Spleen (tissue), 11 donors: ENCODE measurements around the gene UBR4. TPM values are rescaled to one million over a fixed set of nuclear protein-coding genes. Genes with fewer than 3 reads are reported as not detected.

Experiments
- DNase-seq: peaks from one replicate; pipeline ENCODE4 v3.0.0-alpha.2; 2020
- H3K27ac ChIP-seq, 8 donors: fragments of 200-600 bp; sonication (generic) in 7 of 8; 1 replicate in 4 of 8; 2 replicates in 4 of 8; pipeline versions ENCODE4 v1.5.0 to v1.8.0; 2016 to 2021; ENCODE audit warnings: inconsistent platforms in 4 of 8, mild to moderate bottlenecking in 4 of 8, moderate library complexity in 1 of 8
- H3K27me3 ChIP-seq, 7 donors: fragments of 200-600 bp; sonication (generic) in 6 of 7; replicated peaks in 1 of 7; 1 replicate in 4 of 7; 2 replicates in 3 of 7; pipeline versions ENCODE4 v1.5.0 to v1.8.0; 2016 to 2021; ENCODE audit warnings: inconsistent platforms in 3 of 7, mild to moderate bottlenecking in 1 of 7
- H3K36me3 ChIP-seq, 6 donors: fragments of 200-600 bp; sonication (generic) in 5 of 6; 1 replicate in 4 of 6; 2 replicates in 2 of 6; pipeline versions ENCODE4 v1.5.0 to v1.8.0; 2016 to 2021; ENCODE audit warnings: inconsistent platforms in 2 of 6
- H3K4me1 ChIP-seq, 6 donors: fragments of 200-600 bp; sonication (generic) in 5 of 6; 1 replicate in 3 of 6; 2 replicates in 3 of 6; pipeline versions ENCODE4 v1.5.0 to v1.8.0; 2016 to 2021; ENCODE audit warnings: inconsistent platforms in 3 of 6
- H3K4me3 ChIP-seq, 8 donors: fragments of 200-600 bp; sonication (generic) in 7 of 8; 1 replicate in 4 of 8; 2 replicates in 4 of 8; pipeline versions ENCODE4 v1.5.0 to v1.8.0; 2016 to 2021; ENCODE audit warnings: inconsistent platforms in 4 of 8, mild to moderate bottlenecking in 4 of 8, moderate library complexity in 2 of 8
- H3K9me3 ChIP-seq, 8 donors: fragments of 200-600 bp; sonication (generic) in 7 of 8; 1 replicate in 4 of 8; 2 replicates in 4 of 8; pipeline versions ENCODE4 v1.5.0 to v1.8.0; 2016 to 2021; ENCODE audit warnings: inconsistent platforms in 4 of 8
- POLR2A ChIP-seq, 3 donors: fragments of 450-650 bp; IDR thresholded peaks; one replicate each; pipeline ENCODE4 v1.5.1; 2017; ENCODE audit warnings: antibody characterized with exemption in 3 of 3, mild to moderate bottlenecking in 1 of 3
- POLR2AphosphoS5 ChIP-seq, 3 donors: sonication (generic); formaldehyde crosslinking; IDR thresholded peaks; one replicate each; pipeline ENCODE4 v1.5.1; 2017; ENCODE audit warnings: antibody characterized with exemption in 3 of 3
- WGBS, 5 donors: extraction: QIAGEN DNeasy Blood & Tissue Kit in 3 of 5; methylation state at CpG; one replicate each; pipeline versions ENCODE4 v1.1.5 to v1.1.7; 2013 to 2018; 5-methylcytosine and 5-hydroxymethylcytosine counted together
- intact Hi-C: fragments of 100-400 bp; cut with DNase I; formaldehyde crosslinking; loops from one replicate; pipeline ENCODE4 v1.15.0; 2023; ENCODE audit warnings: low total_unique reads
- polyA plus RNA-seq, 3 donors: library from polyadenylated mRNA; stranded (reverse); fragments of 200-250 nt; gene quantifications; one replicate each; pipeline ENCODE4 v1.2.1, GENCODE V29; 2013
- total RNA-seq, 7 donors: library from RNA; depleted of rRNA in 3 of 7; stranded (reverse); fragments of >200 nt in 3 of 7; fragmentation: NEBNext Ultra II Directional in 4 of 7; extraction: Animal tissue kit (Norgen Biotek cat#: 25700) in 4 of 7; gene quantifications; one replicate each; pipeline versions ENCODE4 v1.1.0 to v1.2.1, GENCODE V29; 2016 to 2021
- TF ChIP-seq, protein P1 (sequence below), 11 experiments: fragments of 200-600 bp in 7 of 11; fragments of 450-650 bp in 4 of 11; sonication (generic) in 4 of 11; IDR thresholded peaks in 8 of 11; conservative IDR thresholded peaks in 3 of 11; 1 replicate in 7 of 11; 2 replicates in 4 of 11; pipeline versions ENCODE4 v1.4.0 to v1.8.0; 2016 to 2021; ENCODE audit warnings: antibody characterized with exemption in 11 of 11, inconsistent platforms in 4 of 11, mild to moderate bottlenecking in 1 of 11
- donor health status: healthy with polysubstance abuse.
- donor health status: DM: no; HTN: no; CAD: no; lungs with moderate emphysema.
- donor health status: DM: no; HTN: no; CAD: no.
- donor health status: Bipolar disorder and iron deficiency.
- donor health status: healthy.
- donor health status: DM: no; HTN: no; CAD: no.
- donor health status: DM: yes; HTN: yes; CAD: no.

UBR4 gene
- total and polyA plus RNA-seq, 10 donors: 72.5 to 184 (median 149) TPM

GRCh38 chr1:19153169-19153568 is 56.9 kb downstream of the UBR4 start:
- Histone ChIP-seq H3K27ac (no peak overlapping the region), H3K4me1 (peaks cover 0 to 19% (median 14%) of the 10 kb centered on the region in 6 donors), H3K9me3 (no peaks in the 10 kb centered on the region), H3K4me3 (no peak overlapping the region), H3K27me3 (no peaks in the 10 kb centered on the region), H3K36me3 (peaks cover 3 to 100% (median 100%) of the 10 kb centered on the region in 6 donors)
- DNase-seq: no peak
- 94 to 96% (median 96%) methylated on average over 7 of the region's 7 CpGs for WGBS, 5 donors
- TF ChIP-seq POLR2AphosphoS5 (IDR thresholded peaks at IDR 0.05): no peak
- TF ChIP-seq POLR2A (IDR thresholded peaks at IDR 0.05): no peak
- intact Hi-C loops: no loop called here

GRCh38 chr1:19151537-19151936 is 58.5 kb downstream of the UBR4 start:
- Histone ChIP-seq H3K27me3 (no peaks in the 10 kb centered on the region), H3K27ac (no peak overlapping the region), H3K4me1 (peaks cover 0 to 8% (median 6%) of the 10 kb centered on the region in 6 donors), H3K36me3 (peaks cover 3 to 100% (median 100%) of the 10 kb centered on the region in 6 donors), H3K4me3 (no peak overlapping the region), H3K9me3 (no peaks in the 10 kb centered on the region)
- no peak for DNase-seq
- 95 to 99% (median 97%) methylated on average over 9 of the region's 9 CpGs for WGBS, 5 donors
- no peak for TF ChIP-seq POLR2AphosphoS5 (IDR thresholded peaks at IDR 0.05)
- no peak for TF ChIP-seq POLR2A (IDR thresholded peaks at IDR 0.05)
- intact Hi-C loops: no loop called here

DNA sequence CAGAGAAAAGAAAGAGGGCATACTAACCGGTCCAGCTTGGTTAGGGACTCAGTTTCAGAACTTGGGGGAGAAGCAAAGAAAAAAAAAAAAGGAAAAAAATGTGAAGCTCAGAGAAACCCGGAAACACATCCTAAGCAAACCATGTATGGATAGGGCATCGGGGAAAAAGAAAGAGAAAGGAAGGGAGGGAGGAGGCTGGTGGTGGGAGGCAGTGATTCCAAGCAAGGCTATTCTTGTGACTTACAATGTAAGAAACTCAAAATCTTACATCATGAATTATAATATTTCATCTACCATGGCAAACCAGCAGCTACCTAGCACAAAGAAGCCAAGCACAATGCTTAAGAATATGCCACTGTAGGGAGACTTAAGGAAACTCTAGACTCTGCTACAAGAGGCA is 60.3 kb downstream of the UBR4 start:
- no peaks in the 10 kb centered on the region for H3K27me3 ChIP-seq
- TF ChIP-seq POLR2A (IDR thresholded peaks at IDR 0.05): no peak
- TF ChIP-seq POLR2AphosphoS5 (IDR thresholded peaks at IDR 0.05): no peak
- TF ChIP-seq, protein P1, sequence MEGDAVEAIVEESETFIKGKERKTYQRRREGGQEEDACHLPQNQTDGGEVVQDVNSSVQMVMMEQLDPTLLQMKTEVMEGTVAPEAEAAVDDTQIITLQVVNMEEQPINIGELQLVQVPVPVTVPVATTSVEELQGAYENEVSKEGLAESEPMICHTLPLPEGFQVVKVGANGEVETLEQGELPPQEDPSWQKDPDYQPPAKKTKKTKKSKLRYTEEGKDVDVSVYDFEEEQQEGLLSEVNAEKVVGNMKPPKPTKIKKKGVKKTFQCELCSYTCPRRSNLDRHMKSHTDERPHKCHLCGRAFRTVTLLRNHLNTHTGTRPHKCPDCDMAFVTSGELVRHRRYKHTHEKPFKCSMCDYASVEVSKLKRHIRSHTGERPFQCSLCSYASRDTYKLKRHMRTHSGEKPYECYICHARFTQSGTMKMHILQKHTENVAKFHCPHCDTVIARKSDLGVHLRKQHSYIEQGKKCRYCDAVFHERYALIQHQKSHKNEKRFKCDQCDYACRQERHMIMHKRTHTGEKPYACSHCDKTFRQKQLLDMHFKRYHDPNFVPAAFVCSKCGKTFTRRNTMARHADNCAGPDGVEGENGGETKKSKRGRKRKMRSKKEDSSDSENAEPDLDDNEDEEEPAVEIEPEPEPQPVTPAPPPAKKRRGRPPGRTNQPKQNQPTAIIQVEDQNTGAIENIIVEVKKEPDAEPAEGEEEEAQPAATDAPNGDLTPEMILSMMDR (IDR thresholded peaks at IDR 0.05 in 8 of 11, conservative IDR thresholded peaks at IDR 0.05 in 3 of 11): no peak
- no peaks in the 10 kb centered on the region for H3K4me1 ChIP-seq
- H3K4me3 ChIP-seq: no peak overlapping the region
- H3K9me3 ChIP-seq: no peaks in the 10 kb centered on the region
- peaks cover 7 to 100% (median 100%) of the 10 kb centered on the region in 6 donors for H3K36me3 ChIP-seq
- 91 to 93% (median 92%) methylated on average over 3 of the region's 3 CpGs for WGBS, 5 donors
- DNase-seq: no peak
- intact Hi-C loops: no loop called here
- no peak overlapping the region for H3K27ac ChIP-seq

- peak in 2 of 3 donors; percentile 35 to 40 for TF ChIP-seq POLR2AphosphoS5 (IDR thresholded peaks at IDR 0.05)
- TF ChIP-seq, protein P1 (IDR thresholded peaks at IDR 0.05 in 8 of 11, conservative IDR thresholded peaks at IDR 0.05 in 3 of 11): no peak
- Histone ChIP-seq H3K4me1 (no peaks in the 10 kb centered on the region), H3K4me3 (no peak overlapping the region), H3K27me3 (no peaks in the 10 kb centered on the region), H3K36me3 (peaks cover 7 to 100% (median 98%) of the 10 kb centered on the region in 6 donors), H3K9me3 (no peaks in the 10 kb centered on the region), H3K27ac (peak overlapping the region in 2 of 8 donors; percentile 50 to 52)
- intact Hi-C loops: no loop called here
- DNase-seq: no peak
- 85 to 91% (median 87%) methylated on average over 11 to 12 of the region's 12 CpGs for WGBS, 5 donors
These were observed 69.6 kb downstream of the UBR4 start for GRCh38 chr1:19140465-19140864.

- Histone ChIP-seq H3K27me3 (no peaks in the 10 kb centered on the region), H3K4me1 (no peaks in the 10 kb centered on the region), H3K4me3 (no peak overlapping the region), H3K27ac (no peak overlapping the region), H3K36me3 (peaks cover 7 to 100% (median 96%) of the 10 kb centered on the region in 6 donors), H3K9me3 (no peaks in the 10 kb centered on the region)
- TF ChIP-seq POLR2AphosphoS5 (IDR thresholded peaks at IDR 0.05) (no peak), POLR2A (IDR thresholded peaks at IDR 0.05) (no peak)
- TF ChIP-seq, protein P1 (IDR thresholded peaks at IDR 0.05 in 8 of 11, conservative IDR thresholded peaks at IDR 0.05 in 3 of 11): no peak
- 80 to 92% (median 86%) methylated on average over 3 of the region's 3 CpGs for WGBS, 5 donors
- DNase-seq: no peak
- intact Hi-C loops: no loop called here
These were observed 70.4 kb downstream of the UBR4 start for GRCh38 chr1:19139711-19140110.
